Measurements from ENCODE around the gene SFT2D3. TPM values are rescaled to one million over a fixed set of nuclear protein-coding genes. Genes with fewer than 3 reads are reported as not detected.

Gene SFT2D3
- total and polyA plus RNA-seq, 4 donors, result 2.4 to 4.9 (median 4.7) TPM; not detected in 1

DNA sequence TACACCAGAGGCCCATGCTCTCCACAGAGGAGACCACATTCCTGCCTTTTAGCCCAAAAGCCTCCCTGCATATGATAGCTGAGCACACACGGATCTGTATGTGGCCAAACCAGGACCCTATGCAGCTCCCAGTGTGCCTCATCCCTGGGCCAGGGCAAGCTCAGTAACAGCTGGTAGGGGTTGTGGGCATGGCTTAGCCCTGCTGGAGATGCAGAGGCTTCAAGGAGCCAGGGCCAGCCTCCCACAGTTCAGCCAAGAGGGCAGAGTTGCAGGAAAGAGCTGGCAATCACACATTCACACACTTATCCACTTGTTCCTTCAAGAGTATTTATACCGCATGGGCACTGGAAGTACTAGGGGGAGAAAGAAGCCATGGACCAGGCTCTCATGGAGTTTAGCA is 24.4 kb upstream of the SFT2D3 start:
- WGBS, result 94% methylated on average over 2 of the region's 2 CpGs
- Histone ChIP-seq H3K36me3 (ENCODE audit: control insufficient read depth in 4 of 4, insufficient read depth in 3 of 4, low read depth in 1 of 4, low read length in 3 of 4) (no peaks in the 10 kb centered on the region), H3K9ac (ENCODE audit: low read depth in 1 of 2, low read length in 2 of 2) (no peak overlapping the region), H3K4me3 (ENCODE audit: low read depth in 1 of 3, low read length in 3 of 3) (no peak overlapping the region), H3K27me3 (ENCODE audit: control insufficient read depth in 4 of 4, insufficient read depth in 4 of 4, low read length in 3 of 4) (no peaks in the 10 kb centered on the region), H3K9me3 (ENCODE audit: control insufficient read depth in 4 of 4, low read length in 3 of 4) (no peaks in the 10 kb centered on the region), H3K4me1 (ENCODE audit: control insufficient read depth in 4 of 4, insufficient read depth in 4 of 4, low read length in 3 of 4) (peaks cover 2 to 25% (median 16%) of the 10 kb centered on the region in 4 donors), H3K27ac (ENCODE audit: low read depth in 1 of 2, low read length in 2 of 2) (no peak overlapping the region)
- no peak for TF ChIP-seq EGR1 (IDR thresholded peaks at IDR 0.05; ENCODE audit: low read depth in 2 of 2)
- TF ChIP-seq FOXA2 (IDR thresholded peaks at IDR 0.05), result no peak
- TF ChIP-seq, protein P1, sequence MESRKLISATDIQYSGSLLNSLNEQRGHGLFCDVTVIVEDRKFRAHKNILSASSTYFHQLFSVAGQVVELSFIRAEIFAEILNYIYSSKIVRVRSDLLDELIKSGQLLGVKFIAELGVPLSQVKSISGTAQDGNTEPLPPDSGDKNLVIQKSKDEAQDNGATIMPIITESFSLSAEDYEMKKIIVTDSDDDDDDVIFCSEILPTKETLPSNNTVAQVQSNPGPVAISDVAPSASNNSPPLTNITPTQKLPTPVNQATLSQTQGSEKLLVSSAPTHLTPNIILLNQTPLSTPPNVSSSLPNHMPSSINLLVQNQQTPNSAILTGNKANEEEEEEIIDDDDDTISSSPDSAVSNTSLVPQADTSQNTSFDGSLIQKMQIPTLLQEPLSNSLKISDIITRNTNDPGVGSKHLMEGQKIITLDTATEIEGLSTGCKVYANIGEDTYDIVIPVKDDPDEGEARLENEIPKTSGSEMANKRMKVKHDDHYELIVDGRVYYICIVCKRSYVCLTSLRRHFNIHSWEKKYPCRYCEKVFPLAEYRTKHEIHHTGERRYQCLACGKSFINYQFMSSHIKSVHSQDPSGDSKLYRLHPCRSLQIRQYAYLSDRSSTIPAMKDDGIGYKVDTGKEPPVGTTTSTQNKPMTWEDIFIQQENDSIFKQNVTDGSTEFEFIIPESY (IDR thresholded peaks at IDR 0.05), result no peak
- TF ChIP-seq, protein P2, sequence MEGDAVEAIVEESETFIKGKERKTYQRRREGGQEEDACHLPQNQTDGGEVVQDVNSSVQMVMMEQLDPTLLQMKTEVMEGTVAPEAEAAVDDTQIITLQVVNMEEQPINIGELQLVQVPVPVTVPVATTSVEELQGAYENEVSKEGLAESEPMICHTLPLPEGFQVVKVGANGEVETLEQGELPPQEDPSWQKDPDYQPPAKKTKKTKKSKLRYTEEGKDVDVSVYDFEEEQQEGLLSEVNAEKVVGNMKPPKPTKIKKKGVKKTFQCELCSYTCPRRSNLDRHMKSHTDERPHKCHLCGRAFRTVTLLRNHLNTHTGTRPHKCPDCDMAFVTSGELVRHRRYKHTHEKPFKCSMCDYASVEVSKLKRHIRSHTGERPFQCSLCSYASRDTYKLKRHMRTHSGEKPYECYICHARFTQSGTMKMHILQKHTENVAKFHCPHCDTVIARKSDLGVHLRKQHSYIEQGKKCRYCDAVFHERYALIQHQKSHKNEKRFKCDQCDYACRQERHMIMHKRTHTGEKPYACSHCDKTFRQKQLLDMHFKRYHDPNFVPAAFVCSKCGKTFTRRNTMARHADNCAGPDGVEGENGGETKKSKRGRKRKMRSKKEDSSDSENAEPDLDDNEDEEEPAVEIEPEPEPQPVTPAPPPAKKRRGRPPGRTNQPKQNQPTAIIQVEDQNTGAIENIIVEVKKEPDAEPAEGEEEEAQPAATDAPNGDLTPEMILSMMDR (IDR thresholded peaks at IDR 0.05; ENCODE audit: low read depth, low read length, missing input control), result no peak
- no peak for TF ChIP-seq SP1 (IDR thresholded peaks at IDR 0.05)
- TF ChIP-seq, protein P3, sequence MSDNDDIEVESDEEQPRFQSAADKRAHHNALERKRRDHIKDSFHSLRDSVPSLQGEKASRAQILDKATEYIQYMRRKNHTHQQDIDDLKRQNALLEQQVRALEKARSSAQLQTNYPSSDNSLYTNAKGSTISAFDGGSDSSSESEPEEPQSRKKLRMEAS (IDR thresholded peaks at IDR 0.05), result no peak
- no peak for TF ChIP-seq NR2F2 (IDR thresholded peaks at IDR 0.05)
- TF ChIP-seq HNF4G (IDR thresholded peaks at IDR 0.05), result no peak
- DNase-seq (ENCODE audit: low spot score), result no peak

DNA sequence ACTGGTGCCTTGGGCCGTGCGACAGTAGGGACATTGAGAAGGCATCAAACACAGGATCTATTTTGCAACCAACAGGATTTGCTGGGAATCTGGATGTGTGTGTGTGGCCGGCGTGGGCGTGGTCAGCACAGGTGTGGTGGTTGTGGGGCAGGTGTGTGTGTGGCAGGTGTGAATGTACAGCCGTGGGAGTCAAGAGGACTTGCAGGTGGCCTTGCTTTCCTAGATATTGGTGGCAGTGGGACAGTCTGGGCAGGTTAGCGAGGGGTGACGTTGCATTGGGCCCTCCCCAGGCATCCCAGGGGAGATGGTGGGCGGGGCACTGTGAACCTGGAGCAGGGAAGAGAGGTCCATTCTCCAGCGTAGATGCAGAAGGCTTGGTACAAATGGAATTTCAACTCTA is 22.8 kb upstream of the SFT2D3 start:
- Histone ChIP-seq H3K9ac (ENCODE audit: low read depth in 1 of 2, low read length in 2 of 2) (no peak overlapping the region), H3K4me1 (ENCODE audit: control insufficient read depth in 4 of 4, insufficient read depth in 4 of 4, low read length in 3 of 4) (peaks cover 2 to 19% (median 16%) of the 10 kb centered on the region in 4 donors), H3K27me3 (ENCODE audit: control insufficient read depth in 4 of 4, insufficient read depth in 4 of 4, low read length in 3 of 4) (no peaks in the 10 kb centered on the region), H3K27ac (ENCODE audit: low read depth in 1 of 2, low read length in 2 of 2) (no peak overlapping the region), H3K4me3 (ENCODE audit: low read depth in 1 of 3, low read length in 3 of 3) (no peak overlapping the region), H3K36me3 (ENCODE audit: control insufficient read depth in 4 of 4, insufficient read depth in 3 of 4, low read depth in 1 of 4, low read length in 3 of 4) (no peaks in the 10 kb centered on the region), H3K9me3 (ENCODE audit: control insufficient read depth in 4 of 4, low read length in 3 of 4) (no peaks in the 10 kb centered on the region)
- TF ChIP-seq FOXA1 (IDR thresholded peaks at IDR 0.05) (no peak), GABPA (IDR thresholded peaks at IDR 0.05 in 1 of 2, conservative IDR thresholded peaks at IDR 0.05 in 1 of 2) (no peak), EGR1 (IDR thresholded peaks at IDR 0.05; ENCODE audit: low read depth in 2 of 2) (no peak), JUND (IDR thresholded peaks at IDR 0.05) (no peak), NR2F2 (IDR thresholded peaks at IDR 0.05) (no peak), RXRA (IDR thresholded peaks at IDR 0.05) (no peak), RAD21 (IDR thresholded peaks at IDR 0.05) (no peak)
- TF ChIP-seq, protein P2 (IDR thresholded peaks at IDR 0.05; ENCODE audit: low read depth, low read length, missing input control), result no peak
- TF ChIP-seq, protein P4, sequence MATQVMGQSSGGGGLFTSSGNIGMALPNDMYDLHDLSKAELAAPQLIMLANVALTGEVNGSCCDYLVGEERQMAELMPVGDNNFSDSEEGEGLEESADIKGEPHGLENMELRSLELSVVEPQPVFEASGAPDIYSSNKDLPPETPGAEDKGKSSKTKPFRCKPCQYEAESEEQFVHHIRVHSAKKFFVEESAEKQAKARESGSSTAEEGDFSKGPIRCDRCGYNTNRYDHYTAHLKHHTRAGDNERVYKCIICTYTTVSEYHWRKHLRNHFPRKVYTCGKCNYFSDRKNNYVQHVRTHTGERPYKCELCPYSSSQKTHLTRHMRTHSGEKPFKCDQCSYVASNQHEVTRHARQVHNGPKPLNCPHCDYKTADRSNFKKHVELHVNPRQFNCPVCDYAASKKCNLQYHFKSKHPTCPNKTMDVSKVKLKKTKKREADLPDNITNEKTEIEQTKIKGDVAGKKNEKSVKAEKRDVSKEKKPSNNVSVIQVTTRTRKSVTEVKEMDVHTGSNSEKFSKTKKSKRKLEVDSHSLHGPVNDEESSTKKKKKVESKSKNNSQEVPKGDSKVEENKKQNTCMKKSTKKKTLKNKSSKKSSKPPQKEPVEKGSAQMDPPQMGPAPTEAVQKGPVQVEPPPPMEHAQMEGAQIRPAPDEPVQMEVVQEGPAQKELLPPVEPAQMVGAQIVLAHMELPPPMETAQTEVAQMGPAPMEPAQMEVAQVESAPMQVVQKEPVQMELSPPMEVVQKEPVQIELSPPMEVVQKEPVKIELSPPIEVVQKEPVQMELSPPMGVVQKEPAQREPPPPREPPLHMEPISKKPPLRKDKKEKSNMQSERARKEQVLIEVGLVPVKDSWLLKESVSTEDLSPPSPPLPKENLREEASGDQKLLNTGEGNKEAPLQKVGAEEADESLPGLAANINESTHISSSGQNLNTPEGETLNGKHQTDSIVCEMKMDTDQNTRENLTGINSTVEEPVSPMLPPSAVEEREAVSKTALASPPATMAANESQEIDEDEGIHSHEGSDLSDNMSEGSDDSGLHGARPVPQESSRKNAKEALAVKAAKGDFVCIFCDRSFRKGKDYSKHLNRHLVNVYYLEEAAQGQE (IDR thresholded peaks at IDR 0.05), result no peak
- no peak for DNase-seq (ENCODE audit: low spot score)
- WGBS, result 76% methylated on average over 10 of the region's 10 CpGs
